Measurements from ENCODE around the gene SLC35F6.
"Not testable (repeated sequence)": the region's sequence is repeated elsewhere in the genome, so short reads cannot be mapped to it uniquely, and the experiment has no call there.

The SLC35F6 gene

DNA sequence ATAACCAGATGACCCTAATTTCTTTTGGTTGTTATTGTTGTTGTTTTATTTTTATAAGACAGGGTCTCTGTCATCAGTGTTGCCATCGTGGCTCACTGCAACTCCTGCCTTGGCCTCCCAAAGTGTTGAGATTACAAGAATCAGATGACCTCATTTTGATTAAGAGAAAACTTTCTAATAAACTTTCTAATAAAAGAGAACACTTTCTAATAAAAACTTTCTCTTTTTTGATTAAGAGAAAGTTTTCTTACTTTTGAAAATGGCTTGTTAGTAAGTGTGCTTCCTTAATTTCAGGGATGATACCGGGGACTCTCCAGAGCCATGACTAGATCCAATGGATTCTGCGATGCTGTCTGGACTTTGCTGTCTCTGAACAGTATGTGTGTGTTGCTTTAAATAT is 29.4 kb downstream of the SLC35F6 start:
- H3K9ac ChIP-seq: no peak overlapping the region
- H3K27ac ChIP-seq: no peak overlapping the region
- H2AFZ ChIP-seq: no peak overlapping the region
- no peaks in the 10 kb centered on the region for H3K27me3 ChIP-seq (ENCODE audit: control insufficient read depth, insufficient read depth, low read length)
- TF ChIP-seq, protein P1, sequence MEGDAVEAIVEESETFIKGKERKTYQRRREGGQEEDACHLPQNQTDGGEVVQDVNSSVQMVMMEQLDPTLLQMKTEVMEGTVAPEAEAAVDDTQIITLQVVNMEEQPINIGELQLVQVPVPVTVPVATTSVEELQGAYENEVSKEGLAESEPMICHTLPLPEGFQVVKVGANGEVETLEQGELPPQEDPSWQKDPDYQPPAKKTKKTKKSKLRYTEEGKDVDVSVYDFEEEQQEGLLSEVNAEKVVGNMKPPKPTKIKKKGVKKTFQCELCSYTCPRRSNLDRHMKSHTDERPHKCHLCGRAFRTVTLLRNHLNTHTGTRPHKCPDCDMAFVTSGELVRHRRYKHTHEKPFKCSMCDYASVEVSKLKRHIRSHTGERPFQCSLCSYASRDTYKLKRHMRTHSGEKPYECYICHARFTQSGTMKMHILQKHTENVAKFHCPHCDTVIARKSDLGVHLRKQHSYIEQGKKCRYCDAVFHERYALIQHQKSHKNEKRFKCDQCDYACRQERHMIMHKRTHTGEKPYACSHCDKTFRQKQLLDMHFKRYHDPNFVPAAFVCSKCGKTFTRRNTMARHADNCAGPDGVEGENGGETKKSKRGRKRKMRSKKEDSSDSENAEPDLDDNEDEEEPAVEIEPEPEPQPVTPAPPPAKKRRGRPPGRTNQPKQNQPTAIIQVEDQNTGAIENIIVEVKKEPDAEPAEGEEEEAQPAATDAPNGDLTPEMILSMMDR (IDR thresholded peaks at IDR 0.05): no peak
- H3K36me3 ChIP-seq (ENCODE audit: control insufficient read depth, insufficient read depth, low read length): no peaks in the 10 kb centered on the region
- H3K79me2 ChIP-seq: no peaks in the 10 kb centered on the region
- no peak overlapping the region for H3K4me3 ChIP-seq (ENCODE audit: low read depth, low read length)
- H3K9me3 ChIP-seq (ENCODE audit: control insufficient read depth, low read length): no peaks in the 10 kb centered on the region
- H3K4me1 ChIP-seq: no peaks in the 10 kb centered on the region
- no peak overlapping the region for H3K4me2 ChIP-seq (ENCODE audit: low read length)

GRCh38 chr2:26795135-26795534 is 31.1 kb downstream of the SLC35F6 start:
- H3K4me1 ChIP-seq; H3K9ac ChIP-seq; H3K9me3 ChIP-seq (ENCODE audit: control insufficient read depth, low read length); H3K4me3 ChIP-seq (ENCODE audit: low read depth, low read length); H3K36me3 ChIP-seq (ENCODE audit: control insufficient read depth, insufficient read depth, low read length); H3K27ac ChIP-seq; H3K79me2 ChIP-seq; H3K4me2 ChIP-seq (ENCODE audit: low read length); H2AFZ ChIP-seq; H3K27me3 ChIP-seq (ENCODE audit: control insufficient read depth, insufficient read depth, low read length): not testable (repeated sequence)

DNA sequence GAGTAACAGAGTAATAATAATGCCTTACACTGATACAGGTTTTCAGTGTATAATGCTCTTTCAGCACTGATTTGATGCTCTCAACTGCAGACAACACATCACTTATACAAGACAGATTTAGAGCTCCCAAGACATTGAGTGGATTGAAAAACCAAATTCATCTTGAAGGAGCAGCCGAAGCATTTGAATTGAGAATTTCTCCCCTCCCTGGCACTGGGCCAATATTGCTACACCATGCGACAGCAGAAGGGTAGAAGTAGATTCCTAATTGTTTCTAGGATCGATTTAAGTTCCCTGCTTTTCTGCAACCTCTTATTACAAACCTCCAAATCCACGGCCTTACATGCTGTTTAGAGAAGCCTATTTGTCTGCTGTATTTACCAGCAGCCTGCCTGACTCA is 37.2 kb downstream of the SLC35F6 start:
- H3K4me3 ChIP-seq (ENCODE audit: low read depth, low read length): no peak overlapping the region
- no peaks in the 10 kb centered on the region for H3K4me1 ChIP-seq
- H3K27ac ChIP-seq: no peak overlapping the region
- H3K4me2 ChIP-seq (ENCODE audit: low read length): no peak overlapping the region
- no peak overlapping the region for H3K9ac ChIP-seq
- no peaks in the 10 kb centered on the region for H3K27me3 ChIP-seq (ENCODE audit: control insufficient read depth, insufficient read depth, low read length)
- no peaks in the 10 kb centered on the region for H3K9me3 ChIP-seq (ENCODE audit: control insufficient read depth, low read length)
- H2AFZ ChIP-seq: no peak overlapping the region
- TF ChIP-seq, protein P1 (IDR thresholded peaks at IDR 0.05): no peak
- no peaks in the 10 kb centered on the region for H3K36me3 ChIP-seq (ENCODE audit: control insufficient read depth, insufficient read depth, low read length)
- no peaks in the 10 kb centered on the region for H3K79me2 ChIP-seq

DNA sequence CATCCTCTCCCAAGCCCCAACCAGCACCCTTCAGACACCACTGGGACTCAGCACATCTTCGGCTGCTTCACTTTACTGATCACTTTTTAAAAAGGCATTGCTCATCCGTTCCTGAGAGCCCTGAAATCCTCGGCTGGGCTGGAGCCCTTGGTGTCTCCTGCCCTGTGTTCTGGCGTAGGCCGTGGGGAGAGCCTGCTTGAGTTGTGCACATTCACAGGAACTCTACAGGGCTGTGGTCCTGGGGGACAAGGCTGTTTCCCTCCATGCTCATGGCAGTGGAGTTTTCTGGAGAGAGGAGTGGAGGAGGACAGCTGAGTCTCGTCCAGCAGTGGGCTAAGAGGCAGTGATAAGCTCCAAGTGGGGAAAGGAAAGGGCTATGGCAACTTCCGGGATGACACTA is 37.7 kb downstream of the SLC35F6 start:
- Histone ChIP-seq H2AFZ (no peak overlapping the region), H3K36me3 (ENCODE audit: control insufficient read depth, insufficient read depth, low read length) (no peaks in the 10 kb centered on the region), H3K4me2 (ENCODE audit: low read length) (no peak overlapping the region), H3K9ac (no peak overlapping the region), H3K9me3 (ENCODE audit: control insufficient read depth, low read length) (no peaks in the 10 kb centered on the region), H3K79me2 (no peaks in the 10 kb centered on the region), H3K27ac (no peak overlapping the region), H3K4me3 (ENCODE audit: low read depth, low read length) (no peak overlapping the region), H3K27me3 (ENCODE audit: control insufficient read depth, insufficient read depth, low read length) (no peaks in the 10 kb centered on the region), H3K4me1 (no peaks in the 10 kb centered on the region)
- TF ChIP-seq, protein P1 (IDR thresholded peaks at IDR 0.05): no peak

- Histone ChIP-seq H3K4me2 (ENCODE audit: low read length) (no peak overlapping the region), H2AFZ (no peak overlapping the region), H3K9me3 (ENCODE audit: control insufficient read depth, low read length) (no peaks in the 10 kb centered on the region), H3K4me1 (peaks cover 4% of the 10 kb centered on the region), H3K9ac (no peak overlapping the region), H3K4me3 (ENCODE audit: low read depth, low read length) (no peak overlapping the region), H3K79me2 (no peaks in the 10 kb centered on the region), H3K27ac (no peak overlapping the region), H3K36me3 (ENCODE audit: control insufficient read depth, insufficient read depth, low read length) (no peaks in the 10 kb centered on the region), H3K27me3 (ENCODE audit: control insufficient read depth, insufficient read depth, low read length) (no peaks in the 10 kb centered on the region)
- TF ChIP-seq, protein P1 (IDR thresholded peaks at IDR 0.05): no peak
Measured at GRCh38 chr2:26805241-26805676, 41.2 kb downstream of the SLC35F6 start.
